Anterior cingulate cortex (tissue), 58 donors: Measurements from ENCODE around the gene SCAPER.
"Not testable (repeated sequence)": the region's sequence is repeated elsewhere in the genome, so short reads cannot be mapped to it uniquely, and the experiment has no call there.

ENCODE experiments used
- DNase-seq, 58 donors: peaks; one replicate each; lab custom pipeline; 2025; lab: John Stamatoyannopoulos, UW

SCAPER gene

GRCh38 chr15:76514282-76514681 lies 390.9 kb downstream of the SCAPER start:
- no peak for DNase-seq

DNA sequence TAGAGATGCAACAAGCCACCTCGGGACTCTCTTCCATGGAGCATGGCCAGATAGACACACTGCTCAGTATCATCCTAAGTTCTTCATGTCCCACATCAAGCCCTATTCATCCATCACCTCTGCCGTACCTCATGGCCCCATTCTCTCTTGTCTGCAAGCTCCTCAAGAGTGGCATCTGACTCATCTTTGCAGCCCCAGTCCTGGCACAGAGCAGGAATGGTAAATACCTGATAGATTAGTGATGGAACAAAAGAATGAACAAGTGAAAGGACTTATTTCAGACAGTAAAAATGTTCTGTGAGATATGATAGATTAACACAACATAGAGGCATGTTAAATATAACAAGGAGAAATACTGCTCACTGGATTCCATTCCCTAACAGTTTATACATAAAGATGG lies 392.2 kb downstream of the SCAPER start:
- no peak for DNase-seq

GRCh38 chr15:76510663-76511062 lies 394.5 kb downstream of the SCAPER start:
- DNase-seq = not testable (repeated sequence)

GRCh38 chr15:76503804-76504203 lies 401.3 kb downstream of the SCAPER start:
- DNase-seq = no peak

GRCh38 chr15:76503121-76503520 lies 402.0 kb downstream of the SCAPER start:
- no peak for DNase-seq

- no peak for DNase-seq
Measured at GRCh38 chr15:76502678-76503077, 402.5 kb downstream of the SCAPER start.

GRCh38 chr15:76502185-76502584 lies 403.0 kb downstream of the SCAPER start:
- DNase-seq = not testable (repeated sequence)

- no peak for DNase-seq
Measured at GRCh38 chr15:76501726-76502125, 403.4 kb downstream of the SCAPER start.

DNA sequence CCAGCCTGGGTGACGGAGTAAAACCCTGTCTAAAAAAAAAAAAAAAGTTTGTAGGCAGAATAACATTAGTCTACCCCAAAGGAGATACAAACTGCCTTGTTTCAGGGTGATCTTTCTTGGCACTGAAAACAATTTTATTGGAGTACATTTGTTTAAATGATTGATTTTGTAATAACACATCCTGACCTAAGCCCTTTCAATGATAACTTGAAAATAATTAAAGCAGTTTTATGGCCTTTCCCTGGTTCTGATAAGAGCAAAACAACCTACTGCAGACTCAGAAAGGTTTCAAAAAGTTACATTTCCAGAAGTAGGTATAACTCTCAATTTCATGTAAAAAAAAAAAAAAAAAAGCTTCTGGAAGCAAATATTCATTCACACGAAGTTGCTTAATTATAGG lies 404.1 kb downstream of the SCAPER start:
- DNase-seq = no peak

DNA sequence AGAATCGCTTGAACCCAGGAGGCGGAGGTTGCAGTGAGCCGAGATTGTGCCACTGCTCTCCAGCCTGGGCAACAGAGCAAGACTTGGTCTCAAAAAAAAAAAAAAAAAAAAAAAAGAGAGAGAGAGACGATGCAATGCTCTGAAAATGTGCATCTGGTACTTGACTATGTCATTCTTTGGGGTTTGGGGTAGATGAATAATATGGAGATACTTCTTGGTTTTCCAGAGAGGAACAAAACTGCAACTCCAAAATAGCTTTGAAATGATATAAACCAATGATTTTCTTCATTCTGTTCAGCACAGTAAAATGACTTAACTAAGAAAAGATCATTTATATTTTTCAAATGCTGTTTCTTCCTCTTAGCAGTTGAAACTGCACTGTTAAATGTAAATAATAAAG lies 409.7 kb downstream of the SCAPER start:
- DNase-seq = no peak

- no peak for DNase-seq
Measured at GRCh38 chr15:76492538-76492937, 412.6 kb downstream of the SCAPER start.

DNA sequence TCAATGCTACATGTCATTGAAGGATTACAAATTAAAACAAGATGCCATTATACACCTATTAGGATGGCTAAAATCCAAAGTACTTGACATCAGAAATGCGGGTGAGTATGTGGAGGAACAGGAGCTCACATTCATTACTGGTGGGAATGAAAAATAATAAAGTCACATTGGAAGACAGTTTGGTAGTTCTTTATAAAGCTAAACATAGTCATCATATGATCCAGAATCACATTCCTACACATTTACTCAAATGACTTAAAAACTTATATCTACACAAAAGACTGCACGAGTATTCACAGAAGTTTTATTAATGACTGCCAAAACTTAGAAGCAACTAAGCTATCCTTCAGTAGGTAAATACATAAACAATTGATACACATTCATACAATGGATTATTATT lies 421.4 kb downstream of the SCAPER start:
- no peak for DNase-seq

DNA sequence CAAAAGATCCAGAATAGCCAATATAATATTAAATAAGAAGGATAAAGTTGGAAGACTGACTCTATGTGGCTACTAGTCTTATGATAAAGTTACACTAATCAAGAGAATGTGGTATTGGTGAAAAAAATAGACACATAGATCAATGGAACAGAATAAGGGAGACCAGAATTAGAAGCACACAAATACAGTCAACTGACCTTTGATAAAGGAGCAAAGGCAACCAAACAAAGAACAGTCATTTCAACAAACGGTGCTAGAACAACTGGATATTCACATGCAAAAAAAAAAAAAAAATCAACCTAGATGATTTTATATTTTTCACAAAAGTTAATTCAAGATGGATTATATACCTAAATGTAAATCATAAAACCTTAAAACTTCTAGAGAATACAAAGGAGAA lies 422.1 kb downstream of the SCAPER start:
- DNase-seq = no peak

GRCh38 chr15:76480267-76480666 lies 424.9 kb downstream of the SCAPER start:
- DNase-seq = no peak

DNA sequence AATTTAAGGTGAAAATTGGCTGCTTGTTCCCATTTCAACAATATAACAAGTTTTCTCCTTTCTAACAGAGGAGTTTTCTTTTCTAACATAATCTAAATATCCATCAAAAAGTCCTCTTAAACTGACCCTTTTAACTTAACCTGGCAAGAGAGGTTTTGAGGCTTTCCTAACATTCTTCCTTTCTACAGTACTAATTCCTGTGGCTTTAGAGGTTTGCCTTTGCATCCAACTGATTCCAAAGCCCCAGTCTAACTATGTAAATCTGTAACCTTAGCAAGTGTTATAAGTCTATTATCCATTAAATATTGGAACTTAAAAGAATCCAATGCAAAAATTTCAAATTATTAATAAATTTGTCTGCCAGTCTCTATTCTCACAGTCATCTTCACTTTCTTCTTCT lies 434.4 kb downstream of the SCAPER start:
- DNase-seq = no peak

- no peak for DNase-seq
Measured at GRCh38 chr15:76468722-76469121, 436.4 kb downstream of the SCAPER start.

DNA sequence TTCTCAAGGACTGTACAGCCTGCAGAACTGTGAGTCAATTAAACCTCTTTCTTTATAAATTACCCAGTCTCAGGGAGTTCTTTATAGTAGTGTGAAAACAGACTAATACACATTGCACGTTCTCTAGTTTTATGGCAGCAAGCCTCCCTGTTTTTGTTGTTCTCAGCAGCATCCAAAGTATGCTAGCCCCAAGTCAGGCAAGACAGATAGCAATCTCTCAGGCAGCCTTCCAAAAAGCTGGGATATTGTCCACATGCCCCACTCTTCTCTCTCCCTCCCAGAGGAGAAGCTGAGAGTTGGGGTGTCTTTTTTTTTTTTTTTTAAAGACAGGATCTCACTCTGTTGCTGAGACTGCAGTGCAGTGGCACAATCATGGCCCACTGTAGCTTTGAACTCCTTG lies 438.0 kb downstream of the SCAPER start:
- DNase-seq = no peak

- no peak for DNase-seq
Measured at GRCh38 chr15:76465728-76466127, 439.4 kb downstream of the SCAPER start.

- DNase-seq = no peak
Measured at GRCh38 chr15:76464247-76464646, 440.9 kb downstream of the SCAPER start.

DNA sequence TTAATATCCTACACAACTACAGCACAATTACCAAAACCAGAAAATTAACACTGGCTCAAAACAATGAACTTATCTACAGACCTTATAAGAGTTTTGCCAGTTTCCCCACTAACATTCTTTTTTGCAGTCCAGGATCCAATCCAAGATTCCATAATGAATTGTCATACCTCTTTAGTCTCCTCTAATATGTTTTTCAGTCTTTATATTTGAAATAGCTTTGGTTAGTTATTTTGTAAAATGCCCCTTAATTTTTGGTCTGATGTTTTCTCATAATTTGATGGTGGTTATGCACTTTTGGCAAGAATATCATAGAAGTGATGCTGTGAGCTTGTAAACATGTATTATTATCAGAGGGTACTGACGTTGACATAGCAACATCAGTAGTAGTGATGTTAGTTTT lies 444.3 kb downstream of the SCAPER start:
- DNase-seq = no peak

DNA sequence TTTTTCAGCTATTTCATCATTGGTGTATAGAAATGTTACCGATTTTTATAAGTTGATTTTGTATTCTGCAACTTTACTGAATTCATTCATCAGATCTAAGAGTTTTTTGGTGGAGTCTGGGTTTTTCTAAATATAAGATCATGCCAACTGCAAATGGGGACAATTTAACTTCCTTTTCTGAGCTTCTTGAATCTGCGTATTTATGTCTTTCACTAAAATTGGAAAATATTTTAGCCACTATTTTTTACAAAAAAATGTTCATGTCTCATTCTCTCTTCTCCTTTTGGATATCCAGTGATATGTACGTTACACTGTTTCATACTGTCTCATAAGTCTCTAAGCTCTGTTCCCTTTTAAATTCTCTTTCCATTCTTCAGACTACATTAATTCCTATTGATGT lies 444.8 kb downstream of the SCAPER start:
- DNase-seq = no peak

GRCh38 chr15:76451540-76451939 lies 453.6 kb downstream of the SCAPER start:
- no peak for DNase-seq

DNA sequence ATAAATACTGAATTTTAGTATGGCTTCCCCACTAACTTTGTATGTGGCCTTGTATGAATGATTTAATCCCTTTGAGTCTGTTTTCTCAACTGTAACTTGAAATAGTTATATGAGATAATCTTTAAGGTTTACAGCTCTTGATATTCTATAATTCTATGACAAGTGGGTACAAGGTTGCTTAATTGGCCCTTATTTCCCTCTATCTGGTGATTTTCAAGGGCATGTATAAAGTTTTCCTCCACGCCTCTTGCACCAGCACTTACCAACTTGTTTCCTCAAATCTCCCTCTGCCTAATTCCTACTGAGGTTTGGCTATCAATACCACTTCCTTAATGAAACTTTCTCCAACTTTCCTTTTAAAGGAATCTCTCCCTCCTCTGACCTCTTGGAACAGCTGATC lies 455.7 kb downstream of the SCAPER start:
- DNase-seq = no peak

DNA sequence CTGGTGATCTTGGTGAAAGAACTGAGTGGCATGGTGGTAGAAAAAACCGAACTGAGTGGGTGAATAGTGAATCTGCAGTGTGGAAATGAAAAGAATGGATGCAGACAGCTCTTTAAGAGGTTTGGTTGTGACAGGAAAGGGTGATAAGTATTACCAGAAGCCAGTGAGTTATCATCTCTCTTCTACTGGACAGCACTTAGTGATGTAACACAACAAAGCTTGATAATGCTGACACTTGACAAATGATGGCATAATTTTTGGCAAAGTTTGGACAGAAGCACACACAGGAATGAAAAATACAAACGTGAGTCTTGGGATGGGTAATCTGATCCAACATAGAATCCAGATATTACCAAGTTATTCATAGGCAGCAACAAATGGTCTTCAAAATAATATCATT lies 456.4 kb downstream of the SCAPER start:
- no peak for DNase-seq
